HUES48 (cell line): ENCODE measurements around the gene VSTM2B.

Experiments used
- H3K27ac ChIP-seq: one replicate; pipeline ENCODE4 v1.7.0; 2013; ENCODE audit warnings: low read depth, low read length, inconsistent platforms
- H3K27me3 ChIP-seq: 2 replicates; pipeline ENCODE4 v1.6.1; 2013; ENCODE audit warnings: mild to moderate bottlenecking, low read length; ENCODE audit not compliant: control insufficient read depth, insufficient read depth
- H3K36me3 ChIP-seq: 2 replicates; pipeline ENCODE4 v1.6.1; 2013; ENCODE audit warnings: low read length; ENCODE audit not compliant: control insufficient read depth, insufficient read depth
- H3K4me1 ChIP-seq: 2 replicates; pipeline ENCODE4 v1.6.1; 2013; ENCODE audit warnings: mild to moderate bottlenecking, low read length; ENCODE audit not compliant: control insufficient read depth, insufficient read depth
- H3K4me3 ChIP-seq: 2 replicates; pipeline ENCODE4 v1.5.1; 2013; ENCODE audit warnings: mild to moderate bottlenecking, low read depth, low read length
- H3K9ac ChIP-seq: 2 replicates; pipeline ENCODE4 v1.6.1; 2013; ENCODE audit warnings: mild to moderate bottlenecking, low read depth, low read length, moderate library complexity
- H3K9me3 ChIP-seq: 2 replicates; pipeline ENCODE4 v1.6.1; 2013; ENCODE audit warnings: low read length; ENCODE audit not compliant: control insufficient read depth, insufficient read depth

The VSTM2B gene

GRCh38 chr19:29583196-29583999 lies 57.6 kb downstream of the VSTM2B start:
- peaks cover 4% of the 10 kb centered on the region for H3K27me3 ChIP-seq
- no peak overlapping the region for H3K27ac ChIP-seq
- H3K4me3 ChIP-seq = no peak overlapping the region
- H3K36me3 ChIP-seq = no peaks in the 10 kb centered on the region
- no peaks in the 10 kb centered on the region for H3K9me3 ChIP-seq
- no peak overlapping the region for H3K9ac ChIP-seq
- H3K4me1 ChIP-seq = no peaks in the 10 kb centered on the region

- Histone ChIP-seq H3K36me3 (no peaks in the 10 kb centered on the region), H3K27me3 (peaks cover 5% of the 10 kb centered on the region), H3K9ac (no peak overlapping the region), H3K4me3 (no peak overlapping the region), H3K4me1 (no peaks in the 10 kb centered on the region), H3K27ac (no peak overlapping the region), H3K9me3 (no peaks in the 10 kb centered on the region)
Observed at GRCh38 chr19:29586401-29586800, 60.6 kb downstream of the VSTM2B start.

- Histone ChIP-seq H3K4me1 (no peaks in the 10 kb centered on the region), H3K27me3 (peaks cover 9% of the 10 kb centered on the region), H3K9me3 (no peaks in the 10 kb centered on the region), H3K27ac (no peak overlapping the region), H3K4me3 (no peak overlapping the region), H3K36me3 (no peaks in the 10 kb centered on the region), H3K9ac (no peak overlapping the region)
Observed at GRCh38 chr19:29587059-29587458, 61.3 kb downstream of the VSTM2B start.

- Histone ChIP-seq H3K9me3 (no peaks in the 10 kb centered on the region), H3K9ac (no peak overlapping the region), H3K27me3 (peaks cover 9% of the 10 kb centered on the region), H3K4me3 (no peak overlapping the region), H3K4me1 (no peaks in the 10 kb centered on the region), H3K27ac (no peak overlapping the region), H3K36me3 (no peaks in the 10 kb centered on the region)
Observed at GRCh38 chr19:29587518-29587986, 61.8 kb downstream of the VSTM2B start.

GRCh38 chr19:29588095-29588494 lies 62.3 kb downstream of the VSTM2B start:
- no peaks in the 10 kb centered on the region for H3K4me1 ChIP-seq
- peaks cover 12% of the 10 kb centered on the region for H3K27me3 ChIP-seq
- no peaks in the 10 kb centered on the region for H3K9me3 ChIP-seq

GRCh38 chr19:29590278-29590677 lies 64.5 kb downstream of the VSTM2B start:
- H3K9me3 ChIP-seq = no peaks in the 10 kb centered on the region
- peaks cover 22% of the 10 kb centered on the region for H3K27me3 ChIP-seq
- peaks cover 3% of the 10 kb centered on the region for H3K4me1 ChIP-seq
- H3K9ac ChIP-seq = no peak overlapping the region
- no peak overlapping the region for H3K4me3 ChIP-seq
- H3K27ac ChIP-seq = no peak overlapping the region
- no peaks in the 10 kb centered on the region for H3K36me3 ChIP-seq

More at GRCh38 chr19:29588095-29588494, 62.3 kb downstream of the VSTM2B start:
- no peaks in the 10 kb centered on the region for H3K36me3 ChIP-seq
- H3K27ac ChIP-seq = no peak overlapping the region
- no peak overlapping the region for H3K4me3 ChIP-seq
- H3K9ac ChIP-seq = no peak overlapping the region

- Histone ChIP-seq H3K9ac (no peak overlapping the region), H3K36me3 (no peaks in the 10 kb centered on the region), H3K27me3 (peaks cover 24% of the 10 kb centered on the region), H3K4me3 (no peak overlapping the region), H3K4me1 (peaks cover 17% of the 10 kb centered on the region), H3K27ac (no peak overlapping the region), H3K9me3 (no peaks in the 10 kb centered on the region)
Observed at GRCh38 chr19:29591670-29592069, 65.9 kb downstream of the VSTM2B start.

GRCh38 chr19:29593869-29594268 lies 68.1 kb downstream of the VSTM2B start:
- Histone ChIP-seq H3K4me1 (peaks cover 21% of the 10 kb centered on the region), H3K4me3 (no peak overlapping the region), H3K27ac (no peak overlapping the region), H3K9ac (no peak overlapping the region), H3K27me3 (peaks cover 21% of the 10 kb centered on the region), H3K36me3 (no peaks in the 10 kb centered on the region), H3K9me3 (no peaks in the 10 kb centered on the region)

- H3K36me3 ChIP-seq = no peaks in the 10 kb centered on the region
- 0 out of 2 replicates have a peak overlapping the region, but pooled peaks have one; percentile 3 for H3K4me3 ChIP-seq
- peaks cover 21% of the 10 kb centered on the region for H3K27me3 ChIP-seq
- H3K9ac ChIP-seq = no peak overlapping the region
- H3K9me3 ChIP-seq = no peaks in the 10 kb centered on the region
- H3K27ac ChIP-seq = no peak overlapping the region
- peaks cover 21% of the 10 kb centered on the region for H3K4me1 ChIP-seq
Observed at GRCh38 chr19:29596080-29596727, 70.4 kb downstream of the VSTM2B start.

GRCh38 chr19:29596885-29597525 lies 71.2 kb downstream of the VSTM2B start:
- peaks cover 16% of the 10 kb centered on the region for H3K27me3 ChIP-seq
- no peak overlapping the region for H3K27ac ChIP-seq
- H3K36me3 ChIP-seq = no peaks in the 10 kb centered on the region
- H3K4me1 ChIP-seq = peaks cover 21% of the 10 kb centered on the region
- H3K9ac ChIP-seq = no peak overlapping the region
- H3K9me3 ChIP-seq = no peaks in the 10 kb centered on the region
- no peak overlapping the region for H3K4me3 ChIP-seq

- no peak overlapping the region for H3K9ac ChIP-seq
- H3K9me3 ChIP-seq = no peaks in the 10 kb centered on the region
- H3K4me3 ChIP-seq = no peak overlapping the region
- H3K27ac ChIP-seq = no peak overlapping the region
- H3K36me3 ChIP-seq = no peaks in the 10 kb centered on the region
- peaks cover 13% of the 10 kb centered on the region for H3K27me3 ChIP-seq
- peaks cover 21% of the 10 kb centered on the region for H3K4me1 ChIP-seq
Observed at GRCh38 chr19:29598036-29598435, 72.2 kb downstream of the VSTM2B start.
